DOHH2 (cell line): ENCODE results near the gene EXOC6B.

Experiments
- H3F3A ChIP-seq: fragments of 200-600 bp; sonication (generic), shearing (Covaris generic); 2 replicates; pipeline ENCODE4 v1.6.0; 2016; ENCODE audit warnings: antibody characterized with exemption, mild to moderate bottlenecking; ENCODE audit not compliant: control insufficient read depth, insufficient read depth
- H3K27ac ChIP-seq: fragments of 200-600 bp; sonication (generic); 2 replicates; pipeline ENCODE4 v1.5.1; 2014; ENCODE audit warnings: low read depth, mild to moderate bottlenecking, low read length, moderate library complexity
- H3K27me3 ChIP-seq: fragments of 200-600 bp; sonication (generic); 2 replicates; pipeline ENCODE4 v1.6.1; 2014; ENCODE audit warnings: mild to moderate bottlenecking, low read length, mixed read lengths; ENCODE audit not compliant: control insufficient read depth
- H3K36me3 ChIP-seq: fragments of 200-600 bp; sonication (generic); 2 replicates; pipeline ENCODE4 v1.6.1; 2014; ENCODE audit warnings: mild to moderate bottlenecking, low read length, moderate library complexity, mixed read lengths; ENCODE audit not compliant: control insufficient read depth
- H3K4me1 ChIP-seq: fragments of 200-600 bp; sonication (generic); 2 replicates; pipeline ENCODE4 v1.6.1; 2014; ENCODE audit warnings: mild to moderate bottlenecking, low read length, mixed read lengths; ENCODE audit not compliant: control insufficient read depth
- H3K4me2 ChIP-seq: fragments of 200-600 bp; sonication (generic); 2 replicates; pipeline ENCODE4 v1.6.0; 2014; ENCODE audit warnings: mild to moderate bottlenecking, low read length, moderate library complexity
- H3K4me3 ChIP-seq: fragments of 200-600 bp; sonication (generic); 2 replicates; pipeline ENCODE4 v1.5.1; 2014; ENCODE audit warnings: mild to moderate bottlenecking, low read length, mixed read lengths
- H3K79me2 ChIP-seq: fragments of 200-600 bp; sonication (generic); 2 replicates; pipeline ENCODE4 v1.6.1; 2014; ENCODE audit warnings: mild to moderate bottlenecking, low read length, mixed read lengths; ENCODE audit not compliant: control insufficient read depth
- H3K9me2 ChIP-seq: fragments of 200-600 bp; sonication (generic); replicated peaks from 2 replicates; pipeline ENCODE4 v1.6.1; 2014; ENCODE audit warnings: mild to moderate bottlenecking, low read length, mixed read lengths; ENCODE audit not compliant: control insufficient read depth
- H3K9me3 ChIP-seq: fragments of 200-600 bp; sonication (generic); 2 replicates; pipeline ENCODE4 v1.6.1; 2014; ENCODE audit warnings: antibody characterized with exemption, low read length, mixed read lengths; ENCODE audit not compliant: control insufficient read depth, insufficient read depth
- H4K20me1 ChIP-seq: fragments of 200-600 bp; sonication (generic); 2 replicates; pipeline ENCODE4 v1.6.0; 2014; ENCODE audit warnings: low read depth, mild to moderate bottlenecking, antibody characterized with exemption, low read length, moderate library complexity; ENCODE audit not compliant: control insufficient read depth, insufficient read depth
- EZH2phosphoT487 ChIP-seq: fragments of 200-600 bp; sonication (generic); IDR thresholded peaks from 2 replicates; pipeline ENCODE4 v1.6.1; 2017; ENCODE audit warnings: borderline replicate concordance, mild to moderate bottlenecking, antibody characterized with exemption, low read length, moderate library complexity, mixed read lengths
- TF ChIP-seq, protein P1 (sequence below): fragments of 200-600 bp; sonication (generic); IDR thresholded peaks from one replicate; pipeline ENCODE4 v1.5.1; 2014; ENCODE audit warnings: antibody characterized with exemption, mild to moderate bottlenecking, low read depth, low read length; ENCODE audit not compliant: poor library complexity, severe bottlenecking

EXOC6B gene

DNA sequence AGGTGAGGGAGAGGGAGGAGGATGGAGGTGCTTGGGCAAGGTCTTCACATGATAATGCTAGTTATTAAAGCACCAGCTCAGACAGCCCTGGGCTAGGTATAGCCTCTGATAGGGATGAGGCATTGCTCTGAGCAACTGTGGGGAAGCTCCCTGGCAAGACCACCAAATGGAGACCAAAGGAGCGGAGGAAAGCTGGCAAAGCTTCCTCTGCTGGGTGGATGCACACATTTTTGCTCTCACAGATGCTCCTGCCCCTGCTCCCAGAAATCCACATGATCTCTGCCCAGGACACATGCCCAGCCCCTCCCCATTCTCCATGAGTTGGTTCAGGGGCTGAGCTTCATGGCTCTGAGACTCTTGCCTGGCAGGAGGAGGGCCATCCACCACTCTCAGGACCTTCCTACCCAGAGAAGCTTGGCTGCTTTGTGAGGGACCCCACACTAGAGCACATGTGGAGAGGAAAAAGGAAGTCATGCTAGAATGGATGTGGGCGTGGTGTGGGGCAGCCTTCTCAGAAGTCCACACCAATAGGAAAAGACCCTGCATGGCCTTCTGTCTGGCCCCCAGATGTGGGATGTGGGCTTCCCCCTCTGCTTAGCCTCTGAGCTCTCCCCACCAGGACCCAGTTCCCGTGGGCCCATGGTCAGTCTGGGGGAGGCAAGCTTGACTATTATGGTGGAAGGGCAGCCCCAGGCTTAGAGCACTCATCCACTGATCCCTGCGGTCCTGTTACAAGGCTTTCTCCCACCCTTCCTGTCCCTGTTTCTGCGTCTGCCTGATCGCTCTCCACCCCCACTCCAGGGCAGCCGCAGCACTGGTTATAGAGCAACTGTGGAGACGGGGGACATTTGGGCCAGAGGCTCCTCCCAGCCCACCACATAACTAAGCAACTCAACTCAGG lies 667.7 kb downstream of the EXOC6B start:
- no peak overlapping the region for H3K4me3 ChIP-seq
- no peaks in the 10 kb centered on the region for H3K9me3 ChIP-seq
- no peak overlapping the region for H3K27ac ChIP-seq
- H3K27me3 ChIP-seq: no peaks in the 10 kb centered on the region
- no peaks in the 10 kb centered on the region for H3K36me3 ChIP-seq
- no peak for TF ChIP-seq EZH2phosphoT487
- TF ChIP-seq, protein P1, sequence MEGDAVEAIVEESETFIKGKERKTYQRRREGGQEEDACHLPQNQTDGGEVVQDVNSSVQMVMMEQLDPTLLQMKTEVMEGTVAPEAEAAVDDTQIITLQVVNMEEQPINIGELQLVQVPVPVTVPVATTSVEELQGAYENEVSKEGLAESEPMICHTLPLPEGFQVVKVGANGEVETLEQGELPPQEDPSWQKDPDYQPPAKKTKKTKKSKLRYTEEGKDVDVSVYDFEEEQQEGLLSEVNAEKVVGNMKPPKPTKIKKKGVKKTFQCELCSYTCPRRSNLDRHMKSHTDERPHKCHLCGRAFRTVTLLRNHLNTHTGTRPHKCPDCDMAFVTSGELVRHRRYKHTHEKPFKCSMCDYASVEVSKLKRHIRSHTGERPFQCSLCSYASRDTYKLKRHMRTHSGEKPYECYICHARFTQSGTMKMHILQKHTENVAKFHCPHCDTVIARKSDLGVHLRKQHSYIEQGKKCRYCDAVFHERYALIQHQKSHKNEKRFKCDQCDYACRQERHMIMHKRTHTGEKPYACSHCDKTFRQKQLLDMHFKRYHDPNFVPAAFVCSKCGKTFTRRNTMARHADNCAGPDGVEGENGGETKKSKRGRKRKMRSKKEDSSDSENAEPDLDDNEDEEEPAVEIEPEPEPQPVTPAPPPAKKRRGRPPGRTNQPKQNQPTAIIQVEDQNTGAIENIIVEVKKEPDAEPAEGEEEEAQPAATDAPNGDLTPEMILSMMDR: no peak
- no peaks in the 10 kb centered on the region for H3K9me2 ChIP-seq
- peaks cover 9% of the 10 kb centered on the region for H3K4me1 ChIP-seq
- H3K4me2 ChIP-seq: no peak overlapping the region
- H3K79me2 ChIP-seq: no peaks in the 10 kb centered on the region
- H4K20me1 ChIP-seq: no peaks in the 10 kb centered on the region
- no peaks in the 10 kb centered on the region for H3F3A ChIP-seq

DNA sequence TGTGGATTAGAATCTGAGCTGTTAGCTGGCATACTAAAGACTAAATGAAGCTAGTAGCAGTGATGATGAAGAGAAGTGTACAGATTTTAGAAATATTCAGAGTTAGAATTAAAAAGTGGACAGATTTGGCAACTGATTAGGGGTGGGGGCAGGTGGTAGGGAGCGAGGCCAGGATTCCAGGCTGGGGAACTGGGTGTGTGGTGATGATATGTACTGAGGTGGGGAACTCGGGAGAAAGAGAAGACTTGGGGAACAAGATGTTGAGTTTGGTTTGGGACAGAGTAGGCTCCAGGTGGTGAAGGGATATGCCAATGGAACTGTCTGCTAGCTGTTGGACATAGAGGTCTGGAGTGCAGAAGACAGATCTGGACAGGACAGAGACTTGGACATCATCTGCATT lies 669.0 kb downstream of the EXOC6B start:
- TF ChIP-seq EZH2phosphoT487: no peak
- TF ChIP-seq, protein P1: no peak
- Histone ChIP-seq H3K4me3 (no peak overlapping the region), H3K4me1 (peaks cover 9% of the 10 kb centered on the region), H3K27me3 (no peaks in the 10 kb centered on the region), H3K36me3 (no peaks in the 10 kb centered on the region), H3K27ac (no peak overlapping the region), H3K9me3 (no peaks in the 10 kb centered on the region), H3F3A (no peaks in the 10 kb centered on the region), H4K20me1 (no peaks in the 10 kb centered on the region), H3K79me2 (no peaks in the 10 kb centered on the region), H3K9me2 (no peaks in the 10 kb centered on the region), H3K4me2 (no peak overlapping the region)

DNA sequence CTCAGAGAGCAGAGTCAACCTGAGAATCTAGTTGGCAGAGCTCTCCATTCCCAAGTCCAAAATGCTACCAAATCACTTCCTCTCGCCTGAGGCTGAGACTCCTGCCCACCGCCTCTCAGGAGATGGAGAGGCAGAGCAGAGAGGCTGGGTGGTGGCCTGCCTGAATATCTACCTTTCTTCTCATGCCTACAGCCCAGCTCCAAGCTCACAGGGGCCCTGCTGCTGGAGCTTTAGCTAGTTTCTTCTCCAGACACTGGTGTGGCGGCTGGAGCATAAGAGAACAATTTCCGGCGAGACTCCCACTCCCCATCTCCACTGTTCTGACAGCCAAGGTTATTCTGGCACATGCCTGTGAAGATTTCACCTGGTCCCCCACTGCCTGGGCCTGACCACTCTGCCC lies 670.1 kb downstream of the EXOC6B start:
- H3K9me2 ChIP-seq: no peaks in the 10 kb centered on the region
- H3K4me3 ChIP-seq: no peak overlapping the region
- H3K4me1 ChIP-seq: peaks cover 9% of the 10 kb centered on the region
- no peak for TF ChIP-seq EZH2phosphoT487
- TF ChIP-seq, protein P1: no peak
- no peak overlapping the region for H3K27ac ChIP-seq
- H3K4me2 ChIP-seq: no peak overlapping the region
- H3F3A ChIP-seq: no peaks in the 10 kb centered on the region
- H3K79me2 ChIP-seq: no peaks in the 10 kb centered on the region
- H4K20me1 ChIP-seq: no peaks in the 10 kb centered on the region
- H3K9me3 ChIP-seq: no peaks in the 10 kb centered on the region
- no peaks in the 10 kb centered on the region for H3K36me3 ChIP-seq
- H3K27me3 ChIP-seq: peaks cover 4% of the 10 kb centered on the region; the same call in 1 of the 2 replicates
